Activated CD4-positive, alpha-beta memory T cell treated with anti-CD3 and anti-CD28 coated beads for 36 hours (primary cell): ENCODE measurements around the gene DDX25. TPM values are rescaled to one million over a fixed set of nuclear protein-coding genes. Genes with fewer than 3 reads are reported as not detected.

Experiments used
- CTCF ChIA-PET: fragments of 350-600 bp; sonication (Branson Sonifier 250); formaldehyde crosslinking; loops from one replicate; lab custom pipeline; 2021; ENCODE audit warnings: antibody characterized with exemption, inconsistent platforms; lab: Charles Lee
- POLR2A ChIA-PET: fragments of 350-600 bp; sonication (Branson Sonifier 250); formaldehyde crosslinking; loops from one replicate; lab custom pipeline; 2021; ENCODE audit warnings: antibody characterized with exemption; lab: Charles Lee
- DNase-seq: peaks from one replicate; pipeline ENCODE4 v3.0.0-alpha.2; 2020
- H3K27ac Mint-ChIP-seq: one replicate; pipeline ENCODE4 v1.8.0; 2021; ENCODE audit warnings: mixed read lengths
- H3K27me3 Mint-ChIP-seq: one replicate; pipeline ENCODE4 v1.8.0; 2021; ENCODE audit warnings: mixed read lengths
- H3K36me3 Mint-ChIP-seq: one replicate; pipeline ENCODE4 v1.8.0; 2021; ENCODE audit warnings: mixed read lengths
- H3K4me1 Mint-ChIP-seq: one replicate; pipeline ENCODE4 v1.8.0; 2021; ENCODE audit warnings: low read depth, mixed read lengths
- H3K4me3 Mint-ChIP-seq: one replicate; pipeline ENCODE4 v1.8.0; 2021; ENCODE audit warnings: mild to moderate bottlenecking, mixed read lengths
- H3K9me3 Mint-ChIP-seq: one replicate; pipeline ENCODE4 v1.8.0; 2021; ENCODE audit warnings: mixed read lengths
- intact Hi-C: fragments of 100-400 bp; cut with micrococcal nuclease; formaldehyde crosslinking; loops from one replicate; pipeline ENCODE4 v1.15.1; 2023
- total RNA-seq, 2 experiments: library from RNA; stranded (reverse); gene quantifications; one replicate each; pipeline ENCODE4 v1.2.3, GENCODE V29; 2021

DDX25 gene
- total RNA-seq, 2 experiments from 2014 or later: not detected

DNA sequence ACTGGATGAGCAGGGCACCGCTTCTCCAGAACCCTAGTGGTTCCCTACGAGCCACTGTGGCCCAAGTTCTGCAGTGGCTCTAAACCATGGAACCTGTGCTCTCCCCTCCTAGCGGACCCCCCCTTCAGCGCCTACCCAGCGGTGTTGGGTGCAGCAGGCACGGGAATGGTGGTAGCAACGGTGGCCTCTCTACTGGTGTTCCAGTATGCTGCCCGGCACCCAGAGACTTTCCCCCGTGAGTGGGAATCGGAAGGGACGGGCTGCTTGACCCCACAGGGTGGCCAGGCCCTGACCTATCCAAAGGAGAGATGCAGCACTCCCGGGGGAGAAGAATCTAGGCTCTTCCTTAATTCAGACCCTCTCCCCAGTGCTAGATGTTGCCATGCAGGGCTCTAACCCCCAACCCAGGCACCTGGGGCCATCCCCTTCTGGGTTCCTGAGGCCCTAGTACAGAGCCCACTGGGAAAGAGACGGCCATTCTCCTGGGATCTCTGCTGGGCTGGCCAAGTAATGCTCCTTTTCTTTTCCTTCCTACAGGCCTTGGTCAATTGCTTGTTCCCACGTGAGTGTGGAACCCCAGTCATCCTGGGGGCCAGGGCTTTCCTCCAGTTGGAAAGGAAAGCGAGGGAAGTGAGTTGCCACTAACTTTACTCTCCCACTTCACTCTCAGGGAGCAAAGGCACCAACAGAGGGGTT lies 50.8 kb downstream of the DDX25 start:
- Mint-ChIP-seq H3K27me3 (peaks cover 1% of the 10 kb centered on the region), H3K36me3 (no peaks in the 10 kb centered on the region), H3K27ac (no peak overlapping the region), H3K9me3 (no peaks in the 10 kb centered on the region), H3K4me1 (peaks cover 4% of the 10 kb centered on the region), H3K4me3 (no peak overlapping the region)
- ChIA-PET CTCF (no interaction called here), POLR2A (no interaction called here)
- no peak for DNase-seq
- intact Hi-C loops: no loop called here

DNA sequence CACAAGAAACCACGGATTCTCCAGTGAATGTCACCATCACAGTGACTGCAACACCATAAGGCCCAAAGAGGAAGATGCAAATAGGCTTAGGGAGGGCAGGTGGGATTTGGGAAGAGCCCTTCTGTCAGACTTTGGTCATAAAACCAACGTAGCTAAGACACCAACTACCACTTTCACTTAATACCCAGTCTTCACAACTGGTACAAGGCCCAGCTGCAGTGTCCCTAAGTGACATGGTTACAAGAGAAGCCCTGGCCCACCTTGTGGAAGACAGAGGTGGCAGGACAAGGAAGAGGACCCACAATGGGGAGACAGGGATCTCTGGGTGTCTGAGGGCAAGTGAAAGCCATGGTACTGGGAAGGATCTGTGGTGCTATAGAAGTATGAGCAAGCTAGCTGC lies 51.5 kb downstream of the DDX25 start:
- POLR2A ChIA-PET: no interaction called here
- Mint-ChIP-seq H3K36me3 (no peaks in the 10 kb centered on the region), H3K4me1 (peaks cover 4% of the 10 kb centered on the region), H3K27ac (no peak overlapping the region), H3K27me3 (no peaks in the 10 kb centered on the region), H3K9me3 (no peaks in the 10 kb centered on the region), H3K4me3 (no peak overlapping the region)
- intact Hi-C loops: no loop called here
- CTCF ChIA-PET: interaction anchor here (1.3 kb wide), 1 partner anchor 14 kb away, joined by 6 read pairs; no protein-coding TSS in a partner anchor
- no peak for DNase-seq

DNA sequence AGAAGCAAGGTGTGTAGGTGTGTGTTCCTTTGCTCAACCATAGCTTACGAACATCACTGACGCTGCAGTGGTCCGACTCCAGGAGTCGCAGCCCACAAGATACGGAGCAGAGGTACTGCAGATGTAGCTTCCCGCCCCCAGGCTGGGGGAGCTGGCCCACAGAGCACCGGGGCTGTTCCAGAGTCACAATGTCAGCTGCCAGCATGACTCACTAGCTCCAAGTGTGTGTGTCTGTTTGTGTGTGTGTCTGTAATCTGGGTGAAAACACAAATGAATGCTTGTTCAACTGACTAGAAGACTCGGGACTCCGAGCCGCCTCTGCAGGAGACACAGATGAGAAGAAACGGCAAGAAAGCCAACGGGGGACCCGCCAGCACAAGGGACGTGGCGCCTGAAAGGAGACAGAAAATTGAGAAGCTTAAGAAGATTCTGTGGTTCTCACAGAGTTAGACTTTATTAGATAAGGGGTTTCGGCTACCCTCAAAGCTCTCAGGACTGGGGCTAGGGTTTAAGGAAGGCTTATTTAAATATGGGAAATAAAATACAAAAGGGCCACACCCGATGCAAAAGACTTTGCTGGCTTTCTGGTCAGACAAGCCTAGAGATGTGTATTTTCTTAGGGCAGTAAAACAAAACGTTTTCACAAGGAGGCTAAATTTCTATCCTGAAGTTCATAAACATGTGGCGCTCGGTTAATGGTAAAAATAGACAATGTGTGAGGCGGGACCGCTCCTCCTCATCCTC lies 52.3 kb downstream of the DDX25 start:
- ChIA-PET POLR2A (no interaction called here), CTCF (interaction anchor here (1.3 kb wide), 1 partner anchor 14 kb away, joined by 6 read pairs; no protein-coding TSS in a partner anchor)
- no peak for DNase-seq
- H3K36me3 Mint-ChIP-seq: no peaks in the 10 kb centered on the region
- H3K27ac Mint-ChIP-seq: no peak overlapping the region
- no peaks in the 10 kb centered on the region for H3K27me3 Mint-ChIP-seq
- H3K4me1 Mint-ChIP-seq: peaks cover 4% of the 10 kb centered on the region
- intact Hi-C loops: no loop called here
- H3K9me3 Mint-ChIP-seq: no peaks in the 10 kb centered on the region
- H3K4me3 Mint-ChIP-seq: no peak overlapping the region

DNA sequence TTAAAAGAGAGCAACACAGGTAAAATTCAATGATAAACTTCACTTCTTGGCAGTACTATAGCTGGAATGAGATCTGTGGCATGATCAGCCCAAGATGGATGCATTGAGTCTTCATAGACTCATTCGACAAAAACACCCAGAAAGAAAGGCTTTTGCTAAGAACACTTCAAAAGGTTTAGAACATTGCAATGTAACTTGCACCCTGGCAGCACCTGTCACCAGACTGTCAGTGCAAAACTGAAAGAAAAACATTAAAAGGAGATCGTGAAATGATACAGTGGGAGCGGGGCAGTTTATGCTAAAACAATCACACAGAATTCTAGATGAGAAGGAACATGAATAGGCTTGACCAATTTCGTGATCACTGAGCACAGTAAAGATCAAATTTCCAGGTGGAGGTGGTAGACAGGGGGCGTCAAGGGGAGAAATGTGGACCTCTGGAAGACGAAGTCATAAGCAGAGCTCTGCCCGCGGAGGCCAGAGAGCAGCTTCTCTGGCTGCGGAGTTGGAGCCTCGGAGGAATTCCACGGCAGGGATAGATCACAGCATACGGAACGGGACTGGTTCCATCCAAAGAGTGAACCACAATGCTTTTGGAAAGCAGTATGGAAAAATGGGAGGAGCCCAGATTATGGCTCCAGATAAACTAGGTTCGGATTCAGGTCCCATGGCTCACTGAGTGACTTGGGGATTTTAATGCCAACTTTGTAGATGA lies 53.5 kb downstream of the DDX25 start:
- CTCF ChIA-PET: interaction anchor here (1.0 kb wide), 1 partner anchor 236 kb away, joined by 3 read pairs; no protein-coding TSS in a partner anchor
- Mint-ChIP-seq H3K27ac (no peak overlapping the region), H3K4me3 (no peak overlapping the region), H3K9me3 (peaks cover 7% of the 10 kb centered on the region), H3K36me3 (peaks cover 2% of the 10 kb centered on the region), H3K27me3 (no peaks in the 10 kb centered on the region), H3K4me1 (peaks cover 4% of the 10 kb centered on the region)
- no peak for DNase-seq
- POLR2A ChIA-PET: no interaction called here
- intact Hi-C loops: no loop called here

DNA sequence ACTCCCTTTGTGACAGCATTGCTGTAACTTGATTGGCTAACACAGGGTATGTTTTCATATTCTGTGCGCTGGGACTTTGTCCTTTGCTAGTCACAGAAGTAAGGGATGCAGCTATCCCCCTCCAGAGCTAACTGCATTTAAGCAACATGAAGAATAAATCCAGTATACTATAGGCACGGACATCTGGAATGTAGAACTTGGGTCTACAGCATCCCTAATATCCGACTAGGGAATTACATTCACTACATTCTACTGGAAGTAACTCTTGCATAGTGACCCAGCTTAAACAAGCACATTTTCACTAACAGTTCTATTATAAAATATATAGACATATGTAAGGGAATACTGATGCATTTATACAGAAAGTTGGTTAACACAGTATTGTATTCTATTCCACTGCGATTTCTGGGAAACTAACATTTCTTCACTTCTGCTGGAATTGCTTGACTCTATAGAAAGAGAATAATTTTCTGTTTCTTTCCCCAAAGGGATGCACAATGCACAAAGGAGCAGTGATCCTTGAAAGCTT lies 54.6 kb downstream of the DDX25 start:
- Mint-ChIP-seq H3K27ac (no peak overlapping the region), H3K4me3 (no peak overlapping the region), H3K36me3 (peaks cover 3% of the 10 kb centered on the region), H3K4me1 (peaks cover 4% of the 10 kb centered on the region), H3K27me3 (no peaks in the 10 kb centered on the region), H3K9me3 (peaks cover 13% of the 10 kb centered on the region)
- ChIA-PET POLR2A (no interaction called here), CTCF (interaction anchor here (1.0 kb wide), 1 partner anchor 235 kb away, joined by 3 read pairs; no protein-coding TSS in a partner anchor)
- intact Hi-C loops: no loop called here
- no peak for DNase-seq

DNA sequence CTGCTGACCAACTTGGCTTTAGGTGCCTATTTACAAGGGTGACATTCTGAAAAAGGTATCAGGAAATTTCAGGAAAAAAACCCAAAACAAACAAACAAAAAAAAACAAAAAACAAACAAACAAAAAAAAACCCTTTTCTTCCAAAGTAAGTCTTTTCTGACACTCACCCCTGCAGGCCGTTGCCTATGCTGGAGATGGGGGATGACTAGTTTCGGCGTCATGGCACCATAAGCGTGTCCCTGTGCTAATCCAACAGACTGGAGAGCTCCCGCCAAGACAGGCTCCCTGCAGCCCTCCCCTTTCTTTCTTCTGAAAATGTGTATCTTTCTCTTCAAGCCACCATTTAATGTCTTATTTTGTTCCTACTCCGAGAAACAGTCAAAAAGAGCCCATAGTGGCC lies 55.2 kb downstream of the DDX25 start:
- peaks cover 13% of the 10 kb centered on the region for H3K9me3 Mint-ChIP-seq
- ChIA-PET CTCF (interaction anchor here (1.0 kb wide), 1 partner anchor 234 kb away, joined by 3 read pairs; no protein-coding TSS in a partner anchor), POLR2A (no interaction called here)
- no peak for DNase-seq
- H3K4me3 Mint-ChIP-seq: no peak overlapping the region
- H3K27me3 Mint-ChIP-seq: no peaks in the 10 kb centered on the region
- no peak overlapping the region for H3K27ac Mint-ChIP-seq
- peaks cover 4% of the 10 kb centered on the region for H3K4me1 Mint-ChIP-seq
- peaks cover 5% of the 10 kb centered on the region for H3K36me3 Mint-ChIP-seq
- intact Hi-C loops: no loop called here

DNA sequence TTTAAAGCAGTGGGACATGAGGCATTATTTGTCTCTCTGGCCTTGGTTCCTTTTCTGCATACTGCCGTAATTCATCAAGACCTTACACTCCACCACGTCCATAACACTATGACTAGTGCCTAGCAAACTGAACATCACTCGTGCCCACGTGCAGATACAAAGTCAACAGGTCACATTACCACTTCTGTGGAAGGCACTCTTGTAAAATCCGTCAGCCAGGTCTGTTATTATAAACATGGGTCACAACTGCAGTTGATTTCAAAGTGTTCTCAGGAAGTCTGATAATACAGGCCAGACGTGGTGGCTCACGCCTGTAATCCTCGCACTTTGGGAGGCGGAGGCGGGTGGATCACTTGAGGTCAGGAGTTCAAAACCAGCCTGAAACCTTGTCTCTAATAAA lies 55.6 kb downstream of the DDX25 start:
- peaks cover 13% of the 10 kb centered on the region for H3K9me3 Mint-ChIP-seq
- H3K4me1 Mint-ChIP-seq: peaks cover 4% of the 10 kb centered on the region
- DNase-seq: no peak
- no peaks in the 10 kb centered on the region for H3K27me3 Mint-ChIP-seq
- intact Hi-C loops: no loop called here
- peaks cover 5% of the 10 kb centered on the region for H3K36me3 Mint-ChIP-seq
- CTCF ChIA-PET: no interaction called here
- no peak overlapping the region for H3K4me3 Mint-ChIP-seq
- no peak overlapping the region for H3K27ac Mint-ChIP-seq
- POLR2A ChIA-PET: no interaction called here

DNA sequence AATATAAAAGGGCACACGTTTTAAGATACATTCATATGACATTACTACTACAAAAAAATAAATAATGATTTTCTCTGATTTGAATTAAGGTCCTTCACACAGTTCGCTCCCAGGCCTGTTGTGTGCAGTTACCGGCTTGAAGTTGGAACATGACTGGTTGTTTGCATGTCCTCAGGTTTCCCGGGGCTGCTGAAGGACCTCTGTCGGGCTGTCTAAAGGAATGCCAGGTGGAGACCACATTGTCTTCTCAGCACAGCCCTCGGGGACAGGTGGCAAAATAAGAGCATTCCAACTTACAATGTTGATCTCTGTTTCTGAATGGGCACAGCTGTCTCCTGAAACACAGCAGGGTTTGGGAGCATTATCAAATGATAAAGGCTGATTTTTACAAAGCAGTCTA lies 56.5 kb downstream of the DDX25 start:
- peaks cover 5% of the 10 kb centered on the region for H3K36me3 Mint-ChIP-seq
- intact Hi-C loops: no loop called here

DNA sequence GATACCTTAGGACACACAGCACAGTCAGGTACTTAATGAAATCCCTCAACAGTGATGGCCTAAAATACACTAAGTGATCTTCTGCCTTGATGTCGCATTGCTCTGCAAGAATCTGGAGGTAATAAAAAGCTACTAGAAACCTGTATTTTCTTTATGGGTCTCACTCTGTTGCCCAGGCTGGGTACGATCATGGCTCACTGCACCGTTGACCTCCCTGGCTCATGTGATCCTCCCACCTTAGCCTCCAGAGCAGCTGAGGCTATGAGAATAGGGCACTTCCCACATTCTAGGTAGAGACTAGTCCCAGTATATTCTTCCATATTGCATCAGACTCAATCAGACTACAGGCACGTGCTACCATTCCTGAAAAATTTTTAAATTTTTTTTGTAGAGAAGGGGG lies 63.2 kb downstream of the DDX25 start:
- Mint-ChIP-seq H3K36me3 (peaks cover 3% of the 10 kb centered on the region), H3K27ac (no peak overlapping the region), H3K9me3 (peaks cover 9% of the 10 kb centered on the region), H3K4me1 (no peaks in the 10 kb centered on the region), H3K27me3 (no peaks in the 10 kb centered on the region), H3K4me3 (no peak overlapping the region)
- ChIA-PET CTCF (no interaction called here), POLR2A (no interaction called here)
- no peak for DNase-seq
- intact Hi-C loops: no loop called here

More for the DNA sequence above, 56.5 kb downstream of the DDX25 start:
- ChIA-PET CTCF (interaction anchor here (1.2 kb wide), 1 partner anchor 20 kb away, joined by 3 read pairs; no protein-coding TSS in a partner anchor), POLR2A (no interaction called here)
- no peak for DNase-seq
- no peak overlapping the region for H3K27ac Mint-ChIP-seq
- H3K4me1 Mint-ChIP-seq: peaks cover 4% of the 10 kb centered on the region
- H3K9me3 Mint-ChIP-seq: peaks cover 13% of the 10 kb centered on the region
- no peak overlapping the region for H3K4me3 Mint-ChIP-seq
- no peaks in the 10 kb centered on the region for H3K27me3 Mint-ChIP-seq

DNA sequence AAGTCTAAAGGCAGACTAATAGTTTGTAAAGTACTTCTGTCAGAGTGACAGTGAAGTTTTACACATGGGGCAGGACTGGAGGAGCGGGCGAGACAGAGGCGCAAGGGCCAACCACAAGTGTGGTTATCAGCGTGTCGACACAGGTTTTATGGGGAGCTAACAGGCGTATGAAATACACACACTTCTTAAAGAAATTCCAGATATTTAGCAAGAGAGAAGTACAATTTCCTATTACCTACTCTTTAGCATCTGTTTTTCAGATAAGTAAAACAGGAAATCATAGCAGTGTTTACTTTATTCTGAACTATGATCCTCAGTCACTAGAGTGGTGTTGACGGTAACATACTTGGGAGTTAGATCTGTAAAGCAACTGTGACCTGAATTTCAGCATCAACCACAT lies 64.0 kb downstream of the DDX25 start:
- H3K36me3 Mint-ChIP-seq: peaks cover 3% of the 10 kb centered on the region

DNA sequence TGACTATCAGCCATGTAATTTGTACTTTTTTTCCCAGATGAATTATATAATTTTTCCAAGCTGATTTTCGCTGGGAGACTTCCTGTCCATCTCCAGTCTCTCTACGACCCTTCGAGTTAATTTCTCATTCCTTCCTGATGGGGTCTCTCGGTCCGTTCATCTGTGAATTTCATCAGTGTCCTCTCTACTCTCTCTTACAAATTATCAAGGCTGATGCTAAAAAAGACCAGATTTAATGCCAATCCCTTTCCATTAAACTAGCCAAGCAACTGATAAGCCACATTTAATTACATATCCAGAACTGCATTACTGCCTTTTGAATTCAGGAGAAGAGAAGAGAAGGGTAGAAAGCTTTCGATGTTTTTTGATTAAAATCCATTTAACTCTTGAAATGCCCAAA lies 67.3 kb downstream of the DDX25 start:
- ChIA-PET CTCF (interaction anchor here (1.2 kb wide), 1 partner anchor 29 kb away, joined by 4 read pairs; no protein-coding TSS in a partner anchor), POLR2A (no interaction called here)
- intact Hi-C loops: no loop called here
- Mint-ChIP-seq H3K36me3 (no peaks in the 10 kb centered on the region), H3K4me3 (no peak overlapping the region), H3K9me3 (no peaks in the 10 kb centered on the region), H3K27ac (no peak overlapping the region), H3K4me1 (no peaks in the 10 kb centered on the region), H3K27me3 (no peaks in the 10 kb centered on the region)
- no peak for DNase-seq

More for the DNA sequence above, 64.0 kb downstream of the DDX25 start:
- Mint-ChIP-seq H3K4me3 (no peak overlapping the region), H3K27ac (no peak overlapping the region), H3K4me1 (no peaks in the 10 kb centered on the region), H3K9me3 (peaks cover under 1% of the 10 kb centered on the region), H3K27me3 (no peaks in the 10 kb centered on the region)
- intact Hi-C loops: no loop called here
- DNase-seq: no peak
- ChIA-PET CTCF (no interaction called here), POLR2A (no interaction called here)

DNA sequence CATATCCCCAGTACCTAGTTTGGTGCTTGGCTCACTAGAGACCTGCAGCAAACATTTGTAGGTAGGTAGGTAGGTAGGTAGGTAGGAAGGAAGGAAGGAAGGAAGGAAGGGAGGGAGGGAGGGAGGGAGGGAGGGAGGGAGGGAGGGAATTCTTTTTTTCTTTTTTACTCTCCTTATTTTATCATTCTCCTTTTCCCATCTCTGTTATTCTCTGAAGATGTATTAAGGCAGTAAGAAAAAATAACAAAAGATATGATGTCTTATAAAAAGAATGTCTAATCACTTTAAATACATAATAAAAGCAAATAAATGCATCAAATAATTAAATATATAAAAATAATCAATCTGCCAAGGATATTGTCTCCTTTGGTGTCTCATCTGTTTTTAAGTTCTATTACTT lies 70.0 kb downstream of the DDX25 start:
- no peak overlapping the region for H3K4me3 Mint-ChIP-seq
- H3K9me3 Mint-ChIP-seq: no peaks in the 10 kb centered on the region
- DNase-seq: no peak
- H3K4me1 Mint-ChIP-seq: no peaks in the 10 kb centered on the region
- CTCF ChIA-PET: no interaction called here
- H3K27ac Mint-ChIP-seq: no peak overlapping the region
- POLR2A ChIA-PET: no interaction called here
- no peaks in the 10 kb centered on the region for H3K36me3 Mint-ChIP-seq
- no peaks in the 10 kb centered on the region for H3K27me3 Mint-ChIP-seq
- intact Hi-C loops: no loop called here
